Nephron progenitor cell (in vitro differentiated cells): ENCODE data around the gene INHBA.

Experiments
- DNase-seq: peaks from one replicate; pipeline ENCODE4 v3.0.0; 2021
- H3K27ac Mint-ChIP-seq: 2 replicates; pipeline ENCODE4 v1.8.0; 2021; ENCODE audit warnings: mild to moderate bottlenecking, moderate library complexity, mixed read lengths
- H3K27me3 Mint-ChIP-seq: 2 replicates; pipeline ENCODE4 v1.8.0; 2021; ENCODE audit warnings: mild to moderate bottlenecking, low read depth, mixed read lengths; ENCODE audit not compliant: poor library complexity
- H3K36me3 Mint-ChIP-seq: 2 replicates; pipeline ENCODE4 v1.8.0; 2021; ENCODE audit warnings: low read depth, mixed read lengths
- H3K4me1 Mint-ChIP-seq: 2 replicates; pipeline ENCODE4 v1.8.0; 2021; ENCODE audit warnings: mixed read lengths
- H3K4me3 Mint-ChIP-seq: 2 replicates; pipeline ENCODE4 v1.8.0; 2021; ENCODE audit warnings: mild to moderate bottlenecking, moderate library complexity, mixed read lengths
- H3K9me3 Mint-ChIP-seq: 2 replicates; pipeline ENCODE4 v1.8.0; 2021; ENCODE audit warnings: mild to moderate bottlenecking, moderate library complexity, mixed read lengths
- TF ChIP-seq, protein P1 (sequence below): fragments of 200-600 bp; sonication (generic); IDR thresholded peaks from 2 replicates; pipeline ENCODE4 v1.5.0; 2021; ENCODE audit warnings: antibody characterized with exemption

The INHBA gene

DNA sequence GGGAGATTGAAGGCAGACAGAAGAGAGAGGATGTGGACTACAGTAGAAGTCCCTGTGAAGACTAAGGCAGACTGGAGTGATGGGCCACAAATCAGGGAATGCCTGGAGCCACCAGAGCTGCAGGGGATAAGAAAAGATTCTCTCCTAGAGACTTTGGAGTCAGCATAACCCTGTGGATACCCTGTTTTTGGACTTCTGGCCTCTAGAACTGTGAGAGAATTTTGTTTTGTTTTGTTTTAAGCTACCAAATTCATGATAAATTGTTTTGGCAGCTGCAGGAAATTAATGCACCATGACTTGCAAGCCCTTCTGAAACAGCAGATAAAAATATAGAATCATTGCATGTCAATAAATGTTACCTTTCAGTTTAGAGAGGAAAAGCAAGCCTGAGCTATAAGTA, 41.3 kb downstream of the INHBA start:
- Mint-ChIP-seq H3K4me1 (no peaks in the 10 kb centered on the region), H3K27me3 (no peaks in the 10 kb centered on the region), H3K9me3 (no peaks in the 10 kb centered on the region), H3K36me3 (no peaks in the 10 kb centered on the region), H3K27ac (no peak overlapping the region), H3K4me3 (no peak overlapping the region)
- DNase-seq, result no peak
- TF ChIP-seq, protein P1, sequence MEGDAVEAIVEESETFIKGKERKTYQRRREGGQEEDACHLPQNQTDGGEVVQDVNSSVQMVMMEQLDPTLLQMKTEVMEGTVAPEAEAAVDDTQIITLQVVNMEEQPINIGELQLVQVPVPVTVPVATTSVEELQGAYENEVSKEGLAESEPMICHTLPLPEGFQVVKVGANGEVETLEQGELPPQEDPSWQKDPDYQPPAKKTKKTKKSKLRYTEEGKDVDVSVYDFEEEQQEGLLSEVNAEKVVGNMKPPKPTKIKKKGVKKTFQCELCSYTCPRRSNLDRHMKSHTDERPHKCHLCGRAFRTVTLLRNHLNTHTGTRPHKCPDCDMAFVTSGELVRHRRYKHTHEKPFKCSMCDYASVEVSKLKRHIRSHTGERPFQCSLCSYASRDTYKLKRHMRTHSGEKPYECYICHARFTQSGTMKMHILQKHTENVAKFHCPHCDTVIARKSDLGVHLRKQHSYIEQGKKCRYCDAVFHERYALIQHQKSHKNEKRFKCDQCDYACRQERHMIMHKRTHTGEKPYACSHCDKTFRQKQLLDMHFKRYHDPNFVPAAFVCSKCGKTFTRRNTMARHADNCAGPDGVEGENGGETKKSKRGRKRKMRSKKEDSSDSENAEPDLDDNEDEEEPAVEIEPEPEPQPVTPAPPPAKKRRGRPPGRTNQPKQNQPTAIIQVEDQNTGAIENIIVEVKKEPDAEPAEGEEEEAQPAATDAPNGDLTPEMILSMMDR, result no peak

- H3K36me3 Mint-ChIP-seq, result no peaks in the 10 kb centered on the region
- no peak overlapping the region for H3K27ac Mint-ChIP-seq
- no peaks in the 10 kb centered on the region for H3K27me3 Mint-ChIP-seq
- no peak for DNase-seq
- H3K9me3 Mint-ChIP-seq, result no peaks in the 10 kb centered on the region
- H3K4me1 Mint-ChIP-seq, result no peaks in the 10 kb centered on the region
- TF ChIP-seq, protein P1, result no peak
- H3K4me3 Mint-ChIP-seq, result no peak overlapping the region
Observed at GRCh38 chr7:41659539-41659938, 43.4 kb downstream of the INHBA start.

DNA sequence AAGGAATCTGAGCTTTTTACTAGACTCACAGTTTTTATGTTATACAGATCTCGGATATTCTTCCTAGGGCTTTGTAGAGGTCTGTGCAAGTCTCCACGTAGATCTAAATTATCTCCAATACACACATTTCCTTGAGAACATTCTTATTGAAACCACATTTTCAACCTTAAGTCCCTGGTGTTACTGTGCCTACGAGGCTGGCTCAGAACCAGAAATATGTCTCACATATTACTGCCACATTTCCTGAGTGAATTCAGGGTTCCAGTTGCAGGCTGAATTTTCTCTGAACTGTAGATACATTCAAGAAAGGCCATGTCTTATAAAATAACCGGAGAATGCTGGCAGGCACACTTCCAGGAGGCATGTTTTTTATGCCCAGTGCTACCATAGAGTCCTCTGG, 46.5 kb downstream of the INHBA start:
- no peaks in the 10 kb centered on the region for H3K27me3 Mint-ChIP-seq
- H3K9me3 Mint-ChIP-seq, result no peaks in the 10 kb centered on the region
- H3K4me1 Mint-ChIP-seq, result no peaks in the 10 kb centered on the region
- DNase-seq, result no peak
- H3K36me3 Mint-ChIP-seq, result no peaks in the 10 kb centered on the region
- TF ChIP-seq, protein P1, result no peak
- H3K4me3 Mint-ChIP-seq, result no peak overlapping the region
- H3K27ac Mint-ChIP-seq, result no peak overlapping the region

DNA sequence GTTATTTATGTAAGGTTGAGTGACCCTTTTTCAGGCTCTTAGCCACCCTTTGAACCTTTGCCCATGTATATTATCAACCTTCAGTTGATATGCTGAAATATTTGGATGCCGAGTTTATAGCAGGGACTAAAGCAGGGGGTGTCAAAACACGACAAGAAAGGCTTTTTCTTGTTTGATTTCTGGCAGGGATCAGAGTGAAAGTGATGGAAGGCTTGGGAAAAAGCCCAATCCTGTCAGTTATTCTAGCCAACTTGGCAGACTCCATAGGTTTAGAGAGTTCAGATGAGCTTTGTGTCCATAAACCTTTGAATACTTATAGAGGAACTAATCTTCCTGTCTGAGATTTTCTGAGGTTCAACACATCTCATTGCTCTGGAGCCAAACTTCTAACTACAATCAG, 47.5 kb downstream of the INHBA start:
- no peaks in the 10 kb centered on the region for H3K9me3 Mint-ChIP-seq
- H3K27ac Mint-ChIP-seq, result no peak overlapping the region
- TF ChIP-seq, protein P1, result no peak

DNA sequence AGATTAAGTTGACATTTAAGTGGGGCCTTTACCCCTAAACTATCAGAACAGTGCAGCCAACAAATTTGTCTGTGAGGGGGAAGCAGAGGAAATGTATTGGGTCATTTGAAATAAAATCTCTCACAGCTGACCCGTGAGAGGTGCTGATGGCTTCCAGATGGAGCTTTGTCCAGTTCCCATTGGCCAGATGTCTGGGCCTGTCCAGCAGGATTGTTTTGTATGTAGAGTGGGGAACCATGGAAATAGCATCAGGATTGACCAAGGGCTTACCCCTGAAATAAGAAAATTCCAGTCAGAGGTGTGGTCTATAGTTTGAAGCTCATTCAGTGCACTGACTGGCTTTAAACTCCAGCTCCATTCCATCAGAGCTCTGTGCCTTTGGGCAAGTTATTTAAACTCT, 50.6 kb downstream of the INHBA start:
- H3K36me3 Mint-ChIP-seq, result no peaks in the 10 kb centered on the region
- no peak overlapping the region for H3K27ac Mint-ChIP-seq
- TF ChIP-seq, protein P1, result no peak
- no peak overlapping the region for H3K4me3 Mint-ChIP-seq
- H3K9me3 Mint-ChIP-seq, result no peaks in the 10 kb centered on the region
- H3K4me1 Mint-ChIP-seq, result no peaks in the 10 kb centered on the region
- DNase-seq, result no peak
- H3K27me3 Mint-ChIP-seq, result no peaks in the 10 kb centered on the region

More for the DNA sequence above, 47.5 kb downstream of the INHBA start:
- Mint-ChIP-seq H3K4me3 (no peak overlapping the region), H3K27me3 (no peaks in the 10 kb centered on the region), H3K36me3 (no peaks in the 10 kb centered on the region), H3K4me1 (no peaks in the 10 kb centered on the region)
- DNase-seq, result no peak

DNA sequence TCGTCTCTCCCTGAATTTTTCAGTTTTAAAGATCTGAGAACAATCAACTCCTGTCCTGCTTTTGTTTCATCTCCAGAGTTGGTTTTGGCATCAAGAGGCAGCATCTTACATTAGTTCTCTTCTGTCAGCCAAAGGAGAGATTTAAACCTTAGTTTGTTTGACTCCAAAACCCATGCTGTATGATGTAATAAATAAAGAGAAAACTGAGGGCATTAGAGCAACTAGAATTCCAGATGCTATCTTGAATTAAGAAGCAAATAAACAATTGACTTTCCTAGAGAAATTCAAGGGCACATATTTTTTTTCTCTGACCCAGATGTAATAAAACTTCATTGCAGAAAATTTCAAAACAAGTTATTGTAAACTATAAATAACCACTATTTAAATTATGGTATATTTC, 54.4 kb downstream of the INHBA start:
- DNase-seq, result no peak
- peaks cover 3% of the 10 kb centered on the region for H3K27me3 Mint-ChIP-seq
- no peak overlapping the region for H3K4me3 Mint-ChIP-seq
- TF ChIP-seq, protein P1, result no peak
- no peak overlapping the region for H3K27ac Mint-ChIP-seq
- no peaks in the 10 kb centered on the region for H3K36me3 Mint-ChIP-seq
- H3K9me3 Mint-ChIP-seq, result no peaks in the 10 kb centered on the region
- H3K4me1 Mint-ChIP-seq, result no peaks in the 10 kb centered on the region
